GM23338 (cell line): ENCODE measurements around the gene CARMIL1.

ENCODE experiments used
- CREB1 ChIP-seq: fragments of 250-450 bp; sonication (Bioruptor Pico); IDR thresholded peaks from 2 replicates; pipeline ENCODE4 v1.5.0; 2020; ENCODE audit warnings: low read depth, mild to moderate bottlenecking, moderate library complexity
- CTCF ChIP-seq, 2 experiments: fragments of 200-600 bp in 1 of 2; sonication (generic) in 1 of 2; conservative IDR thresholded peaks; 2 replicates each; pipeline versions ENCODE4 v1.5.1 to v1.6.1; 2016 to 2017; ENCODE audit warnings: antibody characterized with exemption in 2 of 2, low read depth in 2 of 2, mild to moderate bottlenecking in 2 of 2, moderate library complexity in 1 of 2
- EZH2 ChIP-seq: fragments of 200-600 bp; sonication (generic); IDR thresholded peaks from one replicate; pipeline ENCODE4 v1.8.0; 2017; ENCODE audit warnings: antibody characterized with exemption, mild to moderate bottlenecking, low read depth; ENCODE audit not compliant: unreplicated experiment
- JUNB ChIP-seq: IDR thresholded peaks from one replicate; pipeline ENCODE4 v1.6.1; 2016; ENCODE audit warnings: antibody characterized with exemption; ENCODE audit not compliant: unreplicated experiment
- POLR2AphosphoS5 ChIP-seq: IDR thresholded peaks from 2 replicates; pipeline ENCODE4 v1.6.1; 2016; ENCODE audit warnings: antibody characterized with exemption, low read depth
- REST ChIP-seq: IDR thresholded peaks from one replicate; pipeline ENCODE4 v1.6.1; 2018; ENCODE audit warnings: antibody characterized with exemption; ENCODE audit not compliant: unreplicated experiment

GRCh38 chr6:25512560-25512959 lies 233.4 kb downstream of the CARMIL1 start:
- TF ChIP-seq CTCF (conservative IDR thresholded peaks at IDR 0.05; ENCODE audit: low read depth in 2 of 2), result no peak
- no peak for TF ChIP-seq EZH2
- TF ChIP-seq CREB1, result no peak
- TF ChIP-seq JUNB, result no peak
- TF ChIP-seq POLR2AphosphoS5, result no peak
- TF ChIP-seq REST, result no peak
